CD4-positive, alpha-beta T cell treated with Interleukin-4 for 1 hour (primary cell): ENCODE data around the gene TRIM33.
A peak's percentile ranks its signal among the peaks of the same experiment; 100 is the strongest.
"Not testable (repeated sequence)": the region's sequence is repeated elsewhere in the genome, so short reads cannot be mapped to it uniquely, and the experiment has no call there.

Experiments used
- DNase-seq, 2 donors: peaks; one replicate each; pipeline ENCODE4 v3.0.0-alpha.2; 2020 to 2022

The TRIM33 gene

GRCh38 chr1:114462341-114462740 is 48.7 kb downstream of the TRIM33 start:
- DNase-seq = no peak

DNA sequence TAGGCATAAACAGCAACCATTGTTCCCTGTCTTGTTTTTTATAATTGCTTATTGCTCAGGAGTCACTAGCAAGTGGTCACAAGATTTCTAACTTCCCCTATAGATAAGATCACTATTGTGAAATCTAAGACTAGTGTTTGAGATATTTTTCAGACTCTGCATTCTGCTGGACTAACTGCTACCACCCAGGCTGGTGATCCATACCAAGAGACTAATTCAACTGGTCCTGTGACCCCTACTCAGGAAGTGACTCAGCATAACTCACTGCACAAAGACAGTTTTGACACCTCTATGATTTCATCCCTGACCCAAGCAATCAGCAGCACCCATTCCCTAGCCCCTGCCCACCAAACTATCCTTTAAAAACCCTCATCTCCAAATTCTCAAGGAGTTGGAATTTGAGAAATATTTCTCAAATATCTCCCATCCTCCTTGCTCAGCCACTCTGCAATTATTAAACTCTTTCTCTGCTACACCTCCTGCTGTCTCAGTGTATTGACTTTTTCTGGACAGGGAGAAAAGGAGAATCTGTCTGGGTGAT is 52.7 kb downstream of the TRIM33 start:
- DNase-seq = no peak

DNA sequence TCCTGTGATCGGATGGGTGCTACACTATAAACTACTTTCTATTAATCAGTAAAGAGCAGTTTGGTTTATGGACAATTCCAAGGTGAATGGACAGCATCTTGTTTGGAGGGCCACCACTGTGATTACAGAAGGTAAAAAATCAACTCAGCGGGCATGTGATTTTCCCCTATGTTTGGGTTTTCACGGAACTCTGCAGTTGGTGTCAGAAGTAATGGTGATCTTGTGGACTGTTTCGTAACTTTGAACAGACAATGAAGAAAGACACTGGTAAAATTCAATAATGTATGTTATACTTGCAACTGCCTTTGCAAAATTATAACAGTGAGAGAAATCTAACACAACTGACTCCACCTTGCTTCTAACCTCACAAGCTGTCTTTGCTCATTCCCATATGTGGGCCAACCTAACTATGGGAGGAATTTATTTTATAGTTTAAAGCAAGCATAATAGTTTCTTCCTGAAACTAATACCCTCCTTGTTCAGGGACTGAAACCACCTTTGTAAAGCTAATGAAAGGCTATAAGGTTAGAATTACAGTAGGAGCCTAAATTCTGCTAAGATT is 53.2 kb downstream of the TRIM33 start:
- no peak for DNase-seq

DNA sequence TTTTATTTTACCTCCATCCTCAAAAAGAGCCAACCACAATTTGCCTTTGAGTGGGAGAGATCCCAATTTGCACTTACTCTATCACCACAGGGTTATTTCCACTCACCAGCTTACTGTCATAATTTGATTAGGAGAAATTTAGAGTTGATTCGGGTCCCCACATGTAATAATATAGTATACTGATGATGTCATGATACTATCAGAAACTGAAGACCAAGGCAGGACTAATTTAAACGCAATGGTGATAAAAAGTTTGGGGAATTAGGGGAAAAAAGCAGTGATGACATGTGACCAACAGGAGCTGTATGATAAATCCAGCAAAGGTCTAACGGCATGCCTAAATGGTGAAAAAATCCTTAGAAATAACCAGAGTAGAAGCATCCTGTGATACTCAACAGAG is 54.4 kb downstream of the TRIM33 start:
- DNase-seq = no peak

DNA sequence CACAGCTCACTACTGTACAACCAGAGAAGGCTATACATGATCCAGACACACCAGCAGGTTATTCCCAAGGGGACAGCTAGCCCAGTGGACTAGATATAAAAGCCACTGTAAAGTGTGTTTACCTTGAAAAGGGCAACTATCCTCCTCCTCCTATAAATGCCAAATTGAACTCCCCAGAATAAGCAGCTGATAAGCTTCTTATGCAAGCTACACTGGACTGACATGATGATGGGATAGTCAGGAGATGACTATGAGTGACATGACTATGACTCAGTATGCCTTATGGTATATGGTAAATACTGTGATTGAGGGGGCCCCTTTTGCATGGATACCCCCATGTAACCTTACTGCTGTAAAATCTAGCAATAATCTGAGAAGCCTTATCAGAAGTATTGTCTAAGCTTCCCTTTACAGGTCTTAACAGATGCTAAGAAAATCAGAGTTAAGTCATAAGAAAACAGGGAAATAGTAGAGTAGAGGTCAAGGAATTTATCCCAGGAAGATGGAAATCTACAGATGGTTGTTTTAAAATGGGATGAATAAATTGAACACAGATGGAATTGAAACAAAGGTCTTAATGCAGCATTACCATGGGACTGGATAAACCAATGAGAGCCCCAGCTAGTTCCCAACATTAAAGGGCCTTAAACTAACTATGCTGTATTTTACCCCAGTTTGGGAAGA is 55.8 kb downstream of the TRIM33 start:
- no peak for DNase-seq

DNA sequence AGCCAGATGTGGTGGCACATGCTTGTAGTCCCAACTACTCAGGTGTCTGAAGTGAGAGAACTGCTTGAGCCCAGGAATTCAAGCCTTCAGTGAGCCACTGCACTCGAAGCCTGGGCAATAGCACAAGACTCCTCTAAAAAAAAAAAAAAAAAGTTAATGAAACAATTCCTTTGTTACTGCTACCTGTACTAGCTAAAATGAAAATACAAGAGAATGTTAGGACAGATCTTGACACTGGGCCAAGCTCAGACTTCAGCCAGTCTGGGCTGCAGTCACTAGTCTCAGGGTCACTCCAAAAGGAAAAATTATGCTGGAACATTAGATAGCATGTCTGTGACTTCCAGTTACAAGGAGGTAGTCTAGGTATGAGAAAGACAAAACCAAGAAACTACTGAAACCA is 56.5 kb downstream of the TRIM33 start:
- DNase-seq = no peak

DNA sequence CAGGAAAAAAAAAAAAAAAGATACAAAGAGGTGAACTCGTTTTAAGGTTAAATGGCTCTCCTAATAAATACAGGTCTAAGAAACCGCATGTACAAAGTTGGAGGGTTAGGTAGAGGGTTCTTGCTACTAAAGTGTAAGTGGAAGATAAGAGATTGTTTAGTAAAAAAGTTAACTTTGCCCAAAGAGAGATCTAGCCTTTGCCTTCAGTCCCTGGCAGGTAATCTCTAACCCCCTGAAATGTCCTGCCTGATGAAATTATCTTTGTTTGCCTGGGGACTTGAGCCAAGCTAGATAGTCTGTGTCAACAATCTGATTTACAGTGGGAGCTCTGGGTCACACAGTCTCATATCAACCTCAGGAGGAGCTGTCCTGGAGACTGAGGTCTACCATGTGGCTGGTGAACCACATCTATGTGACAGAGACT is 57.6 kb downstream of the TRIM33 start:
- DNase-seq = no peak

- no peak for DNase-seq
Measured at GRCh38 chr1:114448370-114449036, 62.5 kb downstream of the TRIM33 start.

GRCh38 chr1:114446198-114446597 is 64.8 kb downstream of the TRIM33 start:
- no peak for DNase-seq

DNA sequence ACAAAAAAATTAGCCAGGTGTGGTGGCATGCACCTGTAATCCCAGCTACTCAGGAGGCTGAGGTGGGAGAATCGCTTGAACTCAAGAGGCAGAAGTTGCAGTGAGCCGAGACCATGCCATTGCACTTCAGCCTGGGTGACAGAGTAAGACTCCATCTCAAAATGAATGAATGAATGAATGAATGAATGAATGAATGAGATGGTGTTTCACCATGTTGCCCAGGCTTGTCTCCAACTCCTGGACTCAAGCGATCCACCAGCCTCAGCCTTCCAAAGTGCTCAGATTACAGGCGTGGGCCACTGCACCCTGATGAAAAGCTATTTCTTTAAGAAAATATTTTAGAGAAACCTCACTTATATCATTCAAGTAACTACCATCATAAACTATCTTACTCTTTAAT is 67.8 kb downstream of the TRIM33 start:
- DNase-seq = not testable (repeated sequence)

DNA sequence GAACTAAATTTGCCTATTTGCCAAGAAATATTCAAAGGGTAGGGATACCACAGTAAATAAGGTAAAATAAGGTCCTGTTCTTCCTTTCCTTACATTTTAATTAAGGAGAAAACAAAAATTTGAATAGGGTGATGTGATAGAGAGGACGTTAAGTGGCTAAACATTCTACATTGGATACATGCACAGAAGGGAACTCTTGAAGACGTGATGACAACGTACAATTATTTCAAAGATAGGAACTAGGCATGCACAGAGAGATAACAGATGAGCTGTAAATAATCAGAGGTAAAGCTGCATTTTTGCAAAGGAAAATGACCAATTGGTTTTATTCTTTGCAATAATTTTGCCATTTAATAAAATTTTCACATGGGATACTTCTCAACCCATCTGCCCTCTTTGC is 69.7 kb downstream of the TRIM33 start:
- DNase-seq = no peak

DNA sequence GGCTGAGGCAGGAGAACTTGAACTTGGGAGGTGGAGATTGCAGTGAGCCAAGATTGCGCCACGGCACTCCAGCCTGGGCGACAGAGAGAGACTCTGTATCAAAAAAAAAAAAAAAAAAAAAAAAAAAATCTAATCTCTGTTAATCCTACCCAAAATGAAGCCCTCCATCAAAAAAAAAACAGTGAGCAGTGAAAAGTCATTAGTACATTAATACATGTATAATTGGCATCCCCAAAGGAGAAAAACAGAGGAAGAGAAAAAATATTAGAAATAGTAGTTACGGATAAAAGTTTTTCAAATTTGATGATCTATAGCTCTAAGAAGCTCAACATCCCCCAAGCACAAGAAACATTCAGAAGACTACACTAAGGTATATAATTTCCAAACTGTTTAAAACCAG is 71.6 kb downstream of the TRIM33 start:
- DNase-seq = no peak

DNA sequence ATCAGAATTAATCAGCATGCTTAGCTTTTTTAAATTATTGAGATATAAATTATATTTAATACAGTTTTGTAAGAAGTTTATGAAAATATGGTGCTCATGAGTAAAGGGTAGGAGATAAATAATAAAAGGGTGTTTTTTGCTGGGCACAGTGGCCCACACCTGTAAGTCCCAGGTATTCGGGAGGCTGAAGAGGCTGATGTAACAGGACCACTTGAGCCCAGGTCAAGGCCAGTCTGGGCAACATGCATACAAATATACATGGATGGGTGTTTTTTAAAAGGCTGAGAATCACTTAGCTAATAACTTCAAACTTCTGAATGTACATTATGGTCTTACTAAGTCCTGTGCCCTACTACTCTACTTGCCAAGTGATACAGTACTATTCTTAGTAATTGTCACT is 73.2 kb downstream of the TRIM33 start:
- DNase-seq = no peak

DNA sequence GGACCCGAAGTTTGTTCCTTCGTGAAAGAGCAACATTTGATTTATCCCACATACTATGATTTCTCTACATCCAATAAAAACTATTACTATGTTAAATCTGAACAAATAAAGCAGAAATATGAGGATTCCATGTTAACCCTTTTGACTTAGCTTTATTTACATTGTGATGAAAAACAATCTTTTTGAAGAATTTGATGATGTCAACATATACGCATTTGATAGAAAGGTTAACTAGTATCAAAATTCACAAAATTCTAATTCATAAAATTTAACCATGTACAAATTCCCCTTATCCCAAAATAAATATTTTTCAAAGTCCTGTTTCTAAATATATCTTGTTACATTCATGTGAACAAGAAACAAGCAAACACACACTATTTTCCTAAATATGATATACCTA is 74.2 kb downstream of the TRIM33 start:
- DNase-seq = no peak

DNA sequence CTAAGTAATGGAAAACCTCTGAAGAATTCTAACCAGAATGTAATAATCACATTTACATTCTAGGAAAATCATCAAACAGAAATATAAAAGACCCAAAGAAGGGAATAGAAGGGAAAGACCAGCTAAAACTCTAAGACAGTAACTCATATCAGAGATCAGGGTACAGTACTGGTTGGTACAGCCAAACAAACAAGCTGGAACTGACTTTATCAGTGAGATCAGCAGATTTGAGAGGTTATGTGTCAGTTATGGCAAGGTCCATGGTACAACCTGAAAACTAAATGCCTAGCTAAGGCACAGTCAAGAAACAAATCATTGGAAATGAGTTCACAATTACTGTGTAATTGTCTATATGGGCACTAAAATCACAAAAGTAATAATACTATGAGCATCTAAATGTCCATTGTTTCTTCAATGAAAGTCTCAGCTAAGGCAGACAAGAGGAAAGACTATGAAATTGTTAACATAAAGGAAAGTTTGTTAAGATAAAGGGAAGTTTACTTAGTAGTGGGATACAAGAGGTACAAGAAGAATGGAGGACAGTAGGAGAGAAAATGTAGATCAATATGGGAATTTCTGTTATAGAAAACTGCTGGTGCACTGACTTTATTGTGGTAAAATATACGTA is 75.8 kb downstream of the TRIM33 start:
- no peak for DNase-seq

DNA sequence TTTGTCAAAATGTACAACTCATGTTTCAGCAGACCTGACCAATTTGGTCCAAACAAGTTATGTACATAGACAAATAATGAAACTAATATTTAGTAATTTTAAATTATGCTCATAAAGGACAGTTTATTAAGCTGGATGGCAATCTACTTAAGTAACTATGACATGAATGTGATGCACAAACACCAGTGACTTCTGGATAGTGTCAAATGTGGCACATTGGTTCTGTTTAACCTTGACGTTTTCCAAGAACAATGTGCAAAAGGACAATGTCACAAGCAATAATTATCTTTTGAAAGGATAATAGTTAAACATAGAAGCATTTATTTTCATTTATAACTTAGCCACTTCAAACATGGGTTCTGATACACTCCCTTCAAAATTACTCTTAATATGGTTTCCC is 80.0 kb downstream of the TRIM33 start:
- DNase-seq = no peak

DNA sequence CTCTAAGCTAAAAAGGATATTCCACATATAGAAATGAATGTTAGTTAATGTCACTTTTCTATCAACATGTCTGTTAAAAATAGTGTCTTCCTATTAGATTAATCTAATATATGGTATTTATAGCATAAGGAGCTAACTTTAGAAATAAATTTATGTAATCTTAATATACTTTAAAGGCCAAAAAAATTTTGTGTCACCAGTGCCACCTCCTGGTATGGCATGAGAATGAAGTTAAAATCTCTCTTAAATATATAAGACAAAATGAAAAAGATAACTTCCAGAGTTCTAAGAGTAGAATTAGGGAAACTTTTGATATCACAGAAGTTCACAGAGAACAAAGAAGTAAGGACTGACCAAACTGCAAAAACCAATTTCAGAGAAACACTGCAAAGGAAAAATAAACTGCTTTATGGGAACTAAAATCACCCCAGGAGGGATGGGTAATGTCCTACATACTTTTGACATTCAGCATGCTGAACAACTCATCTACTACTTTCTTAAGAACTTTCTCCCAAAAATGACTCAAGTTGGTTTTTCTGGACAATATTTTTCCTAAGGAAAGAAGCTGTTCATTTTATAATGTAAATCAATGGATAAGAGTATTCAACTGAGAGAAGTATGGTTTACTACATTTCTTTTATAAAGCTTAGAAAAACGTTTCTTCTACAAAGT is 82.8 kb downstream of the TRIM33 start:
- DNase-seq = peak in 1 of 2 donors; percentile 41

DNA sequence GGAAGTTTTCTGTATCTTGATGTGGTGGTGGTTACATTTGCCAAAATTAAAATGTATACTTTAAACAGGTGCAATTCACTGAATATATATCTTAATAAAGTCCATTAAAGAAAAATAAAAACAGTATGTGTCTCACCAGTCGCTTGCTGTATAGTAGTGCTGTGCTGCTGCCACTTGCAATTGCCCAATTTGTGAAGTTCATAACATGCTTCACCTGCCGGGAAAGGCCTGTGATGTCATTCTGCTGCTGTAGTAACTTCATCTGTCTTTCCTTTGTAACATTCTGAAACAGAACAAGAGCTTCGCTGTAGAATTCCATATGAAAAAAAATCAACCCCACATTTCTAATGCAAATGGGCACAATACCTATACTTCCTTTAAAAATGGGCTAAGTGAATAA is 83.4 kb downstream of the TRIM33 start:
- no peak for DNase-seq

- DNase-seq = no peak
Measured at GRCh38 chr1:114423455-114423854, 87.5 kb downstream of the TRIM33 start.

- not testable (repeated sequence) for DNase-seq
Measured at GRCh38 chr1:114418948-114419347, 92.1 kb downstream of the TRIM33 start.

DNA sequence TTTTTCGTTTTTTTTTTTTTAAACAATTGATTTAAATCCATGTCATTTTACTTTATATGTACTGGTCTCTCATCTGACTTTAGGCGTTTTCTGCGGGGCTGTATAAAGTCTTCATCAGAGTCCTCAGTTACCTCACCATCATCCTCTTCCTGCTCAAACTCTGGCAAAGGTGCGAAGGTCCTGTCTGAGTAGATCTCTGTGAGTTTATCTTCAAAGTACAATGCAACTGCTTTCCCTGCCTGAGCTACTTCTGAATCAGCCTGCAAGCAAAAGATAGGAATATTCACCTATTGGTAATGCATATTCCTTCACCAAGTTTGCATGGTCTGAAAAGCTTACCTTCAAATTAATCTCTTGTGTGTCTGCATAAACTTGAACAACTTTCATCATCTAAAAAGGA is 113.4 kb downstream of the TRIM33 start:
- no peak for DNase-seq

DNA sequence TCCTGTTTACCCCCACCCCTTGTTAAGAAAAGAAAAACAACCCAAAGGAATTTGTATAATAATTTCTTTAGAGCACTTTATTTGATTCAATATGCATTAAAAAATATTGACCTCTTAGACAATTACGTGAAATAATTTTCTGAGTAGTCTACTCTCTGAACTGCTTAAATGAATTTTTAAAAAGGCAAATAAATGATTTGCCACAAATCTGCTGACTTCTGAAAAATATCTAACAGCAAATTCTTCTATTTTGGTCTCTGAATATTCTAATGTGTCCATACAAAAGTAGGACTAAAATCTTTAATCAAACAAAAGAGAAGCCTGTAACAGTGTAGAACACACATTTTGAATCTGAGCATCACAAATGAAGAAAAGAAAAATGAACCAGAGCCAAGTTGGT is 115.1 kb downstream of the TRIM33 start:
- DNase-seq = no peak

- no peak for DNase-seq
Measured at GRCh38 chr1:114390960-114391359, 120.0 kb downstream of the TRIM33 start.
